HG03469 (cell line): ENCODE measurements around the gene GARIN5A.
"Not testable (repeated sequence)": the region's sequence is repeated elsewhere in the genome, so short reads cannot be mapped to it uniquely, and the experiment has no call there.

ENCODE experiments used
- ATAC-seq: cut with Tn5 transposase; IDR thresholded peaks from one replicate; pipeline ENCODE4 v1.9.1; 2021; ENCODE audit warnings: mild to moderate bottlenecking, moderate library complexity, moderate number of reproducible peaks; ENCODE audit not compliant: unreplicated experiment

GARIN5A gene

GRCh38 chr19:50465986-50466705, 10.5 kb downstream of the GARIN5A start:
- no peak for ATAC-seq

- no peak for ATAC-seq
Measured at GRCh38 chr19:50465000-50465399, 11.6 kb downstream of the GARIN5A start.

- ATAC-seq = no peak
Measured at GRCh38 chr19:50464348-50464747, 12.3 kb downstream of the GARIN5A start.

GRCh38 chr19:50462970-50463369, 13.7 kb downstream of the GARIN5A start:
- ATAC-seq = no peak

- no peak for ATAC-seq
Measured at GRCh38 chr19:50461066-50461875, 15.4 kb downstream of the GARIN5A start.

- no peak for ATAC-seq
Measured at GRCh38 chr19:50460161-50460765, 16.4 kb downstream of the GARIN5A start.

- no peak for ATAC-seq
Measured at GRCh38 chr19:50459638-50460037, 17.0 kb downstream of the GARIN5A start.

GRCh38 chr19:50459067-50459456, 17.6 kb downstream of the GARIN5A start:
- ATAC-seq = no peak

- ATAC-seq = no peak
Measured at GRCh38 chr19:50458396-50459066, 18.1 kb downstream of the GARIN5A start.

- ATAC-seq = no peak
Measured at GRCh38 chr19:50457300-50457699, 19.3 kb downstream of the GARIN5A start.

- no peak for ATAC-seq
Measured at GRCh38 chr19:50455992-50456391, 20.7 kb downstream of the GARIN5A start.

GRCh38 chr19:50453243-50453642, 23.4 kb downstream of the GARIN5A start:
- ATAC-seq = no peak

- ATAC-seq = no peak
Measured at GRCh38 chr19:50451223-50451534, 25.5 kb downstream of the GARIN5A start.

GRCh38 chr19:50450369-50451222, 26.1 kb downstream of the GARIN5A start:
- no peak for ATAC-seq

- ATAC-seq = no peak
Measured at GRCh38 chr19:50449236-50449899, 27.3 kb downstream of the GARIN5A start.

- no peak for ATAC-seq
Measured at GRCh38 chr19:50447750-50448149, 28.9 kb downstream of the GARIN5A start.

GRCh38 chr19:50447053-50447452, 29.6 kb downstream of the GARIN5A start:
- ATAC-seq = no peak

- no peak for ATAC-seq
Measured at GRCh38 chr19:50444059-50444458, 32.6 kb downstream of the GARIN5A start.

GRCh38 chr19:50439130-50439529, 37.5 kb downstream of the GARIN5A start:
- not testable (repeated sequence) for ATAC-seq

GRCh38 chr19:50437862-50438449, 38.7 kb downstream of the GARIN5A start:
- no peak for ATAC-seq
